ENCODE results near the gene MYO10.
"Not testable (repeated sequence)": the region's sequence is repeated elsewhere in the genome, so short reads cannot be mapped to it uniquely, and the experiment has no call there.

The MYO10 gene

DNA sequence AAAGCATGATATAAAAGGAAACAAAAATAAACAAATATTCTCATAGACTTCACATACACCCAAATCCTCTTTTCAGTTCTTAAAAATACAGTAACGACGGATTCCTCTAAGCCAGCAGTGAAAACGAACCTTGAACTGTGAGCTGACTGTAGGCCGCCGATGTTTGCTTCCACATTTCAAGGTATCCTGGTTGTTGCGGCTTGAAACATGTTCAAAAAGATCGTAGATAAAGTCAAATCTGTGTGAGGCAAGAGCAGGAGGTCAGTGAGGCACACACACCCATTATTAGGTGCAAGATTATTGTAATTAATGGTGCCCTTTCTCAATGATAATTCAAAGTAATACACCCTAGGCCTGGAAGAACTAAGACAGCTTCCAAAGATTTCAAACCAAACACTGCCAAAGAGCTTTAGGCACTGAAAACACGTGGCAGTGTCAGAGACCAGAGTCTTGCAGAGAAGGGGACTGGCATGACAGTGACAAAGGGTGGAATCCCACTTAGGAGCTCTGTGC, 178.0 kb downstream of the MYO10 start:
- Histone ChIP-seq H3K9me3 (ENCODE audit: control insufficient read depth, insufficient read depth, low read depth, low read length) (no peaks in the 10 kb centered on the region), H3K9ac (ENCODE audit: low read length) (no peak overlapping the region), H3K27ac (ENCODE audit: low read depth, low read length) (no peak overlapping the region), H3K4me3 (ENCODE audit: low read depth, low read length) (no peak overlapping the region), H3K27me3 (ENCODE audit: control insufficient read depth, insufficient read depth, low read length) (no peaks in the 10 kb centered on the region), H3K36me3 (ENCODE audit: control insufficient read depth, insufficient read depth, low read length) (peaks cover 46% of the 10 kb centered on the region), H3K4me1 (ENCODE audit: control insufficient read depth, insufficient read depth, low read length) (peaks cover 9% of the 10 kb centered on the region)

DNA sequence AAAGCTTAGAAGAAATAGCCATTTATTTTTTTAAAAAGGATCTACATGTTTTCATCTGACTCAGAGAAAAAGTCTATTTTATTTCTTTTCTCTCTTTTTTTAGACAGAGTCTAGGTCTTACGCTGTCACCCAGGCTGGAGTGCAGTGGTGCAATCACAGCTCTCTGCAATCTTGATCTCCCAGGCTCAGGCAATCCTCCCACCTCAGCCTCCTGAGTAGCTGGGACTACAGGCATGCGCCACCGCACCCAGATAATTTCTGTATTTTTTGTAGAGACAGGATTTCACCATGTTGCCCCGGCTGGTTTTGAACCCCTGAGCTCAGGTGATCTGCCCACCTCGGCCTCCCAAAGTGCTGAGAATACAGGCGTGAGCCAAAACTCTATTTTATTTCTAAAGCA, 178.5 kb downstream of the MYO10 start:
- H3K4me3 ChIP-seq (ENCODE audit: low read depth, low read length); H3K9ac ChIP-seq (ENCODE audit: low read length); H3K27ac ChIP-seq (ENCODE audit: low read depth, low read length); H3K27me3 ChIP-seq (ENCODE audit: control insufficient read depth, insufficient read depth, low read length); H3K4me1 ChIP-seq (ENCODE audit: control insufficient read depth, insufficient read depth, low read length); H3K9me3 ChIP-seq (ENCODE audit: control insufficient read depth, insufficient read depth, low read depth, low read length): not testable (repeated sequence)
- H3K36me3 ChIP-seq (ENCODE audit: control insufficient read depth, insufficient read depth, low read length) = peaks cover 45% of the 10 kb centered on the region

DNA sequence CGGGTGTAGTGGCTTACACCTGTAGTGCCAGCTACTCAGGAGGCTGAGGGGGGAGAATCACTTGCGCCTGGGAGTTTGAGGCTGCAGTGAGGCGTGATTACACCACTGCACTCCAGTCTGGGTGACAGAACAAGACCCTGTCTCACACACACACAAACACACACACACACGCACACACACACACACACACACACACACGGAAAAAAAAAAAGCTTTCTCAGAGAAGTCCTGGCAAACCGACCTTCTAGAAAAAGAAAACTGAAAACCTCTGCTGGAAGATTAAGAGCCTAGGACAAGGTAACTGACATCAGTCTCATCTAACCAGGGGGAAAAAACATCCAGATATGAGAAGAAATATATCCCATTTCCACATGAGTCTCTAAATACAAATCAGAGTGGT, 178.9 kb downstream of the MYO10 start:
- Histone ChIP-seq H3K9ac (ENCODE audit: low read length) (no peak overlapping the region), H3K4me1 (ENCODE audit: control insufficient read depth, insufficient read depth, low read length) (peaks cover 9% of the 10 kb centered on the region), H3K36me3 (ENCODE audit: control insufficient read depth, insufficient read depth, low read length) (peaks cover 41% of the 10 kb centered on the region)

DNA sequence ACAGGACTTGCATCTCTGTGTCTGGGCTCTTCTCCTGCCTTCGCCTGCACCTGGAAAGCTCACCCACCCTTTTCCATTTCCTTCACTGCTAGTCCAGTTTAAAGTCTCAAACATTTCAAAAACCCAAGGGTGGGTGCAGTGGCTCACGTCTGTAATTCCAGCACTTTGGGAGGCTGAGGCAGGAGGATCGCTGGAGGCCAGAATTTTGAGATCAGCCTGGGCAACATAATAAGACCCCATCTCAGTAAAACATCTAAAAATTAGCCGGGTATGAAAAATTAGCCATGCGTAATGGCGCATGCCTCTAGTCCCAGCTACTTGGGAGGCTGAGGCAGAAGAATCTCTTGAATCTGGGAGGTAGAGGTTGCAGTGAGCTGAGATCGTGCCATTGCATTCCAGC, 179.4 kb downstream of the MYO10 start:
- no peak overlapping the region for H3K9ac ChIP-seq (ENCODE audit: low read length)

More for the DNA sequence above, 178.9 kb downstream of the MYO10 start:
- no peaks in the 10 kb centered on the region for H3K9me3 ChIP-seq (ENCODE audit: control insufficient read depth, insufficient read depth, low read depth, low read length)
- H3K27ac ChIP-seq (ENCODE audit: low read depth, low read length) = no peak overlapping the region
- no peaks in the 10 kb centered on the region for H3K27me3 ChIP-seq (ENCODE audit: control insufficient read depth, insufficient read depth, low read length)
- H3K4me3 ChIP-seq (ENCODE audit: low read depth, low read length) = no peak overlapping the region

DNA sequence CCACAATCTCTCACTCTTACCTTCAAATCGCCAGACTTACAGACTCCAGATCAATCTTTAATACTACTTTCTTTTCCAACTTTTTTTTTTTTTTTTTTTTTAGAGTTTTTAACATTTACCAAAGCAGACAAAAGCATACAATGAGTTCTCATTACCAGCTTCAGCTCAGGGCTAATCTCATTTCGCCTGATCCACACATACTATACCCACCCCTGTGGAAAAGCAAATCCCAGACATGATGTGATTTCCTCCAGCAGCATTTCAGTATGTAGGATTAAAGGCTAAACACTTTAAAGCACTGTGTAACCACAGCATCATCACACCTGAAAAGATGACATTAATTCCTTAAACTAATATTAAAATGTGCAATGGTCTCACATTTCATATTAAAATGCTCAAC, 180.4 kb downstream of the MYO10 start:
- no peak overlapping the region for H3K4me3 ChIP-seq (ENCODE audit: low read depth, low read length)
- peaks cover 14% of the 10 kb centered on the region for H3K4me1 ChIP-seq (ENCODE audit: control insufficient read depth, insufficient read depth, low read length)
- H3K27ac ChIP-seq (ENCODE audit: low read depth, low read length) = no peak overlapping the region
- H3K9me3 ChIP-seq (ENCODE audit: control insufficient read depth, insufficient read depth, low read depth, low read length) = no peaks in the 10 kb centered on the region
- H3K36me3 ChIP-seq (ENCODE audit: control insufficient read depth, insufficient read depth, low read length) = peaks cover 34% of the 10 kb centered on the region
- no peak overlapping the region for H3K9ac ChIP-seq (ENCODE audit: low read length)
- no peaks in the 10 kb centered on the region for H3K27me3 ChIP-seq (ENCODE audit: control insufficient read depth, insufficient read depth, low read length)

More for the DNA sequence above, 179.4 kb downstream of the MYO10 start:
- H3K4me1 ChIP-seq (ENCODE audit: control insufficient read depth, insufficient read depth, low read length) = peaks cover 14% of the 10 kb centered on the region
- H3K36me3 ChIP-seq (ENCODE audit: control insufficient read depth, insufficient read depth, low read length) = peaks cover 37% of the 10 kb centered on the region
- no peak overlapping the region for H3K27ac ChIP-seq (ENCODE audit: low read depth, low read length)
- no peaks in the 10 kb centered on the region for H3K27me3 ChIP-seq (ENCODE audit: control insufficient read depth, insufficient read depth, low read length)
- no peak overlapping the region for H3K4me3 ChIP-seq (ENCODE audit: low read depth, low read length)
- H3K9me3 ChIP-seq (ENCODE audit: control insufficient read depth, insufficient read depth, low read depth, low read length) = no peaks in the 10 kb centered on the region

DNA sequence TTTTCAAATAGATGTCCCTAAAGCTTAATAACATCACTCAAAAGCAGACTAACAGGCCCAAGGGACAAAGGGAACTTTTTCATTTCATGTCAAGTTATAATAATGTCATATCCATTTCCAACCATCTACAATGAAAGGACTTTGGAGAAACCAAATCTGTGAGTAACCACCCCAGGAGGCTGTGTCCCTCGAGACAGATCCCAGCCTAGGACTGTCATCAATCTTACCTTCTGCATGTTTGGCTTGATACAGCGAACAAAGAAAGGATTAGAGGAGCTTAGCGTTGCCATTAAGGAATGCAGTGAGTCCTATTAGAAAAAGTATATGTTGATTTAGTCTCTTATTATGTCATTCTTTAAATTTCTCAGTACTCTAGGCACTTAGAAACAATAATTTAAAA, 181.5 kb downstream of the MYO10 start:
- Histone ChIP-seq H3K27me3 (ENCODE audit: control insufficient read depth, insufficient read depth, low read length) (no peaks in the 10 kb centered on the region), H3K4me3 (ENCODE audit: low read depth, low read length) (no peak overlapping the region), H3K36me3 (ENCODE audit: control insufficient read depth, insufficient read depth, low read length) (peaks cover 29% of the 10 kb centered on the region), H3K27ac (ENCODE audit: low read depth, low read length) (0 out of 2 replicates have a peak overlapping the region, but pooled peaks have one; percentile 22), H3K4me1 (ENCODE audit: control insufficient read depth, insufficient read depth, low read length) (peaks cover 14% of the 10 kb centered on the region), H3K9me3 (ENCODE audit: control insufficient read depth, insufficient read depth, low read depth, low read length) (no peaks in the 10 kb centered on the region), H3K9ac (ENCODE audit: low read length) (no peak overlapping the region)

DNA sequence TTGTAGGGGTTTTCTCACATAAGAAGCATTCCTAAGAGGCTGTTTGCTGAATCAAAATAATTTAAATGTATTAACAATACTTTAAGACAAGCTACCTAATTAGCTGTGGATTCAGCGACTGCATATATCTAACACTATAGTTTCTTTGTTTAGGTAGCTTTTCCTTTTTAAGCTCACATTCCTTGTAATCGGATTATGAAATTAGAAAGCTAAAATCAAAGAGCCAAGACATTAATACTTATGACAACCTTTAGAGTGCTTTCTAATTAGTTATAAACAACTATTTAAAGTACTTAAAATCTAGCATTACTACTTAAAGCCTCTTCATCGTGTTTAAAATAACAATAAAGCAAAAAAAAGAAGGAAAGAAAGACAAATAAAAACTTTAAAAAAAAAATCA, 182.0 kb downstream of the MYO10 start:
- H3K36me3 ChIP-seq (ENCODE audit: control insufficient read depth, insufficient read depth, low read length) = peaks cover 24% of the 10 kb centered on the region
- H3K9me3 ChIP-seq (ENCODE audit: control insufficient read depth, insufficient read depth, low read depth, low read length) = no peaks in the 10 kb centered on the region
- no peak overlapping the region for H3K9ac ChIP-seq (ENCODE audit: low read length)
- 0 out of 2 replicates have a peak overlapping the region, but pooled peaks have one; percentile 22 for H3K27ac ChIP-seq (ENCODE audit: low read depth, low read length)
- H3K27me3 ChIP-seq (ENCODE audit: control insufficient read depth, insufficient read depth, low read length) = no peaks in the 10 kb centered on the region
- no peak overlapping the region for H3K4me3 ChIP-seq (ENCODE audit: low read depth, low read length)
- H3K4me1 ChIP-seq (ENCODE audit: control insufficient read depth, insufficient read depth, low read length) = peaks cover 14% of the 10 kb centered on the region

DNA sequence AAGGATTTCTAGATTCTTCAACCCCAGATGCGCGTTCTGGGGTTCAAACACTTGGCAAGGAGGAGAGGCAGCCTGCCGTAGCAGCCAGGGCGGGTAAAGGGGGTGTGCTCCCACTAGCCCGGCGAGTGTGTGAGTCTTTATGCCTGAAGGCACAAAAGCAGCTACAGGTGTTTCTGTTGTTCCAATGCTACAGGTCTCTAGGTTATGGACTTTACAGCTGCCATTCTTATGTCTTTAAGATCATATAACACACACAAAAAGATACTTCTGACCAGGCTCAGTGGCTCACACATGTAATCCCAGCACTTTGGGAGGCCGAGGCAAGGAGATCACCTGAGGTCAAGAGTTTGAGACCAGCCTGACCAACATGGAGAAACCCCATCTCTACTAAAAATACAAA, 185.6 kb downstream of the MYO10 start:
- no peak overlapping the region for H3K9ac ChIP-seq (ENCODE audit: low read length)
- H3K4me3 ChIP-seq (ENCODE audit: low read depth, low read length) = no peak overlapping the region
- no peaks in the 10 kb centered on the region for H3K9me3 ChIP-seq (ENCODE audit: control insufficient read depth, insufficient read depth, low read depth, low read length)
- H3K27ac ChIP-seq (ENCODE audit: low read depth, low read length) = no peak overlapping the region
- peaks cover 19% of the 10 kb centered on the region for H3K4me1 ChIP-seq (ENCODE audit: control insufficient read depth, insufficient read depth, low read length)
- H3K27me3 ChIP-seq (ENCODE audit: control insufficient read depth, insufficient read depth, low read length) = no peaks in the 10 kb centered on the region
- peaks cover 9% of the 10 kb centered on the region; the same call in 1 of the 2 replicates for H3K36me3 ChIP-seq (ENCODE audit: control insufficient read depth, insufficient read depth, low read length)

DNA sequence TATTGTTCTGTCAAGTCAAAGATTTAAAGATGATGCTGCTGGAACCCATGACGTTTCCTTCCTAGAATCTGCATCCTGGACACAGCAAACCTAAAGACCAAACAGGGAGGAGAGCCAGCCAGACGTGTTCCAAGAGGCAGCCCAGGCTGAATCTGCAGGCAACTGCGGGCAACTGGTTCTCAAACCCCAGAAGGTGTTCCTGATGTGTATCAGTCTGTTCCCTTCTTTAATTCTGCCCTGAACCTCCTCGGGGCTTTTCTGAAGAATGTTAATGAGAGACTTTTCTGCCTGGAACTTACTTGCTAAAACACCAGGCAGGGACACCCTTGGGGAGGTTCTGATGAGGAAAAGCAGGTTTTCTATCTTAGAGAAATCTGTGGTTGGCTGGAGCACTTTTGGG, 186.5 kb downstream of the MYO10 start:
- Histone ChIP-seq H3K36me3 (ENCODE audit: control insufficient read depth, insufficient read depth, low read length) (0 out of 2 replicates have a peak, but pooled peaks cover 7% of the 10 kb centered on the region), H3K27me3 (ENCODE audit: control insufficient read depth, insufficient read depth, low read length) (no peaks in the 10 kb centered on the region), H3K4me3 (ENCODE audit: low read depth, low read length) (no peak overlapping the region), H3K27ac (ENCODE audit: low read depth, low read length) (0 out of 2 replicates have a peak overlapping the region, but pooled peaks have one; percentile 9), H3K9me3 (ENCODE audit: control insufficient read depth, insufficient read depth, low read depth, low read length) (no peaks in the 10 kb centered on the region), H3K9ac (ENCODE audit: low read length) (no peak overlapping the region), H3K4me1 (ENCODE audit: control insufficient read depth, insufficient read depth, low read length) (peaks cover 17% of the 10 kb centered on the region)

DNA sequence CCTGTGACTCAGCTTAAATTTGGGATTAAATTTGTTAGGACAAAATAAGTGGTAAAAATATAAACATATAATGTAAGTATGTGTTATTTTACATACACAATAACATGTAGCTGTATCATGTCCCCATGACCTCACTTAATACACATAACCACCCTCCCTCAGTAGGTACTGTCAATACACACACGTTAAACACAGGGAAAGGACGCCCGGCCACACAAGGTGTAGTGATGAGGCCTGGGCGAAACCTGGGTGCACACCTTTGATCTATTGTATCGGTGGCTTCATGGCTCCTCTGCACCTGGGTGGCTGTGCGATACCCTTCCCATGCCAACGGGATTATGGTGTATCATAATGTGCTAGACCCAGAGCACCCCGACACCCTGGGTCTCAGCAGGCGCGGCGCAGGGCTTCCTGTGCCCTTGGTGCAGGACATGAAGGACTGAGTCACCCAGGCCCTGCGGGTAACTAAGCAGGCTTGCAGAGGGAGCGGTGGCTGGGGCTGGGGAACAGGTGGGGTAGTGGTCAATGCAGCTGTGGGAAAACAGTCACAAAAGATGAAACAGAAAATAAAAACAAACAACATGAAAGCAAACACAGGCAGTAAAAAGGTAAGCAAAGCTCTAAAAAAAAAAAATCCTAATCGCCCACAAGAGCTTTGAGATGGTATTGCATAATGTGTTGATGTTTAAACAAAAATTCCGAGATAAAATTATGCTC, 191.8 kb downstream of the MYO10 start:
- Histone ChIP-seq H3K9ac (ENCODE audit: low read length) (no peak overlapping the region), H3K27me3 (ENCODE audit: control insufficient read depth, insufficient read depth, low read length) (no peaks in the 10 kb centered on the region), H3K9me3 (ENCODE audit: control insufficient read depth, insufficient read depth, low read depth, low read length) (no peaks in the 10 kb centered on the region), H3K4me1 (ENCODE audit: control insufficient read depth, insufficient read depth, low read length) (peaks cover 29% of the 10 kb centered on the region), H3K4me3 (ENCODE audit: low read depth, low read length) (no peak overlapping the region), H3K36me3 (ENCODE audit: control insufficient read depth, insufficient read depth, low read length) (no peaks in the 10 kb centered on the region), H3K27ac (ENCODE audit: low read depth, low read length) (no peak overlapping the region)

DNA sequence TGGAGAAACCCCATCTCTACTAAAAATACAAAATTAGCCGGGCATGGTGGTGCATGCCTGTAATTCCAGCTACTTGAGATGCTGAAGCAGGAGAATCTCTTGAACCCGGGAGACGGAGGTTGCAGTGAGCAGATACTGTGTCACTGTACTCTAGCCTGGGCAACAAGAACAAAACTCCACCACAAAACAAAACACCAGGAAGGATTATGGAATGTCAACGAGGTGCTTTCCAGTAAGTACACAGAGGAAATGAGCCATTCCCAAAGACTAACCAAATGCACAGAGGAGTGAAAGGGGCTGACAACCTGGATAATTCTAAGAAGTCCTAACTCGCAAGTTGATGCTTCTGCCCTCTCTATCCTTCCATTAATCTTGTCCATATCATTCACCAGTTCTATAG, 193.2 kb downstream of the MYO10 start:
- H3K9ac ChIP-seq (ENCODE audit: low read length) = no peak overlapping the region
- no peaks in the 10 kb centered on the region for H3K9me3 ChIP-seq (ENCODE audit: control insufficient read depth, insufficient read depth, low read depth, low read length)
- peaks cover 32% of the 10 kb centered on the region for H3K4me1 ChIP-seq (ENCODE audit: control insufficient read depth, insufficient read depth, low read length)
- no peaks in the 10 kb centered on the region for H3K27me3 ChIP-seq (ENCODE audit: control insufficient read depth, insufficient read depth, low read length)
- H3K27ac ChIP-seq (ENCODE audit: low read depth, low read length) = peak overlapping the region; percentile 89
- H3K36me3 ChIP-seq (ENCODE audit: control insufficient read depth, insufficient read depth, low read length) = no peaks in the 10 kb centered on the region
- no peak overlapping the region for H3K4me3 ChIP-seq (ENCODE audit: low read depth, low read length)

Measured in HUES6 (cell line).